GM19193 (cell line): ENCODE results near the gene PRM1.
A peak's percentile ranks its signal among the peaks of the same experiment; 100 is the strongest.

Experiments used
- POLR2A ChIP-seq: IDR thresholded peaks from 4 replicates; pipeline ENCODE4 v1.6.1; 2011; ENCODE audit not compliant: insufficient read depth, insufficient read length; ENCODE audit errors: extremely low read depth

The PRM1 gene

DNA sequence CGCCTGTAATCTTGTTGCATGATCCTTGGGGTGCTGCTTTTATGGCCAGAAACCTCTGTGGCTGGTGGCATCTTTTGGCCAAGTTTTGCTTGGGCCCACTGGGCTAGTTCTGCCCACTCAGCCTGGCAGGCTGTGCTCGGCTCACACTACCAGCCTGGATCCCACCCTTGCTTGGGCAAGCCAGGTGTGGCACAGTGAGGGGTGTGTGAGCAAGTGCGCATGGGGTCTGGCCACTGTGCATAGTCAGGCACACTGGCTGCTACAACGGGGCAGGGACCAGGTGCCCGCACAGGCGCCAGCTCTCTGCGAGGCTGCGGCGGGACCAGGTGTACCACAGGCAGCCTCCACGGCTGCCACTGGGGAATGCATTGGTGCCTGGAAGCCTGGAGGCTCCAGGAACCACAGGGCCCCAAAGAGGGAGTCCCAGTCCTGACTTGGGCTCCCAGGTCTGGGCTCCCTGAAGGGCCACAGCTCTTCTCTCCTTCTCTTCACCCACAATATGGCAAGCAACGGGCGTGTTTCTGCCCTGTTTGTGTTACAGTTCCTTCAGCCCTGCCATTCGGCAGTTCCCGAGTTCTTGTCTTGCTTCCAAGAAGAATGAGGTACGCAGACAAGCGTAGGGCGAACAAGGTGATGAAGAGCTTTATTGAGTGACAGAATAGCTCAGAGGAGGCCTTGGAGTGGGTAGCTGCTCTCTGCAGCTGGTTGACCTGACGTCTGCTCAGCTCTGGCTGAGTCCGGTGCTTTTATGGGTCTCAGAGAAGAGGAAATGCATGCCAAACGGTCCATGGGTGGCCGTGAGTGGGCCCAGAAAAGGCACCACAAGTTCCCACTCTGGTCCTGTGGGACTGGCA is 26.7 kb upstream of the PRM1 start:
- TF ChIP-seq POLR2A = no peak

DNA sequence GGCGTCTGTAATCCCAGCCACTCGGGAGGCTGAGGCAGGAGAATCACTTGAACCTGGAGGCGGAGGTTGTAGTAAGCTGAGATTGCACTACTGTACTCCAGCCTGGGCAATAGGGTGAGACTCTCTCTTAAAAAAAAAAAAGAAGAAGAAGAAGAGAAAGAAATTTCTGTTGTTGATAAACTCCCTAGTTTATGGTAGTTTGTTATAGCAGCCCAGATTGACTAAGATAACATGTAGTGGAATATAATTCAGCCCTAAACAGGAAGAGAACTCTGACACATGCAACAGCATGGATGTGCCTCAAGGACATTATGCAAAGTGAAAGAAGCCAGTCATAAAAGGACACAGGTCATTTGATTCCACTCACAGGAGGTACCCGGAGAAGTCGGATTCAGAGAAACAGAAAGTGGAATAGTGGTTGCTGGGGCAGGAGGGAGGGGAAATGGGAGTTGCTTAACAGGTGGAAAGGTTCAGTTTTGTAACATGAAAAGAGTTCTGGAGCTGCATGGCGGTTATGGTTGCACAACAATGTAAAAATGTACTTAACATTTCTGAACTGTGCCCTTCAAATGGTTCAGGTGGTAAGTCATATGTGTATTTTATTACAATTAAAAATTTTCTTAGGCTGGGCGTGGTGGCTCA is 26.0 kb upstream of the PRM1 start:
- no peak for TF ChIP-seq POLR2A

DNA sequence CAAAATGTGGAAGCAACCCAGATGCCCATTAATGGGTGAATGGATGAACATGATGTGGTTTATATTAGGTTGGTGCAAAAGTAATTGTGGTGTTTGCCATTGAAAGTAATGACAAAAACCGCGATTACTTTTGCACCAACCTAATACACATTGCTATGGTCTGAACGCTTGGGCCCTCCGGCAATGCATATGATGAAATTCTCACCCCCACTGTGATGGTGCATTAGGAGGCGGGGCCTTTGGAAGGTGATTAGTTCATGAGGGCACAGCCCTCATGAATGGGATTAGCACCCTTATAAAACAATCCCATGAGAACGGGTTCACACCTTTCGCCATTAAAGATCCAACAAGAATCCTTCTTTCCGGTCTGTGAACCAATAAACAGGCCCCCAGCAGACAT is 25.3 kb upstream of the PRM1 start:
- no peak for TF ChIP-seq POLR2A

DNA sequence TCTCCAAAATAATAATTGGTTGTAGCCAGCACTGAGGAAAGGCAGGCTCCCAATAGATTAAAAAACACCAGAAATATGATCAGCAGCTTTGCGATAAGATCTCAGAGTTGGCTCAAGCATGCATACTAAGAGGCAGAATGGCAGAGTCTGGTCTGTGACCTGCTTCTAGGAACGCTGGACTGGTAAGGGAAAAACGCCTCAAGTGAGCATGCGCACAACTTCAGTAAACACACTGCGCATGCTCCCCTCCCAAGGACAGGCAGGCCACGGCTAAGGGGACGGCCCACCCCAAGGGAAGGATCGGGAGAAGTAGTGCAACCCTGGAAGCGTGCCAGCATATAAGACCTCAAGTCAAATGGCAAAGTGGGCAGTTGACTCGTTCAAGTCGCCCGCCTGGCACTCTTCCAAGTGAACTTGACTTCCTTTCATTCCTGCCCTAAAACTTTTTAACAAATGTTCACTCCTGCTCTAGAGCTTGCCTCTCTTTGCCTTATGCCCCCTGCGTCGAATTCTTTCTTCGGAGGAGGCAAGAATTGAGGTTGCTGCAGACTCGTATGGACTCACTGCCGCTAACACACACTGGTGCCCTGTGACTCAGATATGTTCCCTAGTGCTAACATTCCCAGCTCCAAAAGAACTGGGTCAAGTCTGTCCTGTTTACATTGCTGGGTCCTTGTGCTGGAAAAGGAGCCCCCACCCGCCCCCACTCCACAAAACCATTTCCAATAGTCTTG is 22.4 kb upstream of the PRM1 start:
- no peak for TF ChIP-seq POLR2A

DNA sequence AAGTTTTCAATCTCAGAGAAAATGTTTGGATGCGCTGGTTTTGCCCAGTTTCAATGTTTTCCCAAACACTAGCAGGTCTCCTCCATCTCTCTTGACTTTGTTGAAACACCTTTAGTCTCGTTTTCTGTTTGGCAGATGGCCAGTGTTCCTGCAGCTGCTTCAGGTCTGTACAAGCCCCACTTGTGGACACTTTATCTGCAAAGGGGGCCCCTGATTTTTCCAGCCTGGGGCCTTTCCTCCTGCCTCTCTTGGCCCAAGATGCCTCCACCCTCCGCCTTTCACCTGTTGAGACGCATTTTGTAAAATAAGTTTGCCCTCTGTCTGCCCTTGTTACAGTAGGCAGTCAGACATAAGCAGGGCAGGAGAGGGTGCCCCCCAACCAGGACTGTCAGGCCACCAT is 21.8 kb upstream of the PRM1 start:
- TF ChIP-seq POLR2A = no peak

DNA sequence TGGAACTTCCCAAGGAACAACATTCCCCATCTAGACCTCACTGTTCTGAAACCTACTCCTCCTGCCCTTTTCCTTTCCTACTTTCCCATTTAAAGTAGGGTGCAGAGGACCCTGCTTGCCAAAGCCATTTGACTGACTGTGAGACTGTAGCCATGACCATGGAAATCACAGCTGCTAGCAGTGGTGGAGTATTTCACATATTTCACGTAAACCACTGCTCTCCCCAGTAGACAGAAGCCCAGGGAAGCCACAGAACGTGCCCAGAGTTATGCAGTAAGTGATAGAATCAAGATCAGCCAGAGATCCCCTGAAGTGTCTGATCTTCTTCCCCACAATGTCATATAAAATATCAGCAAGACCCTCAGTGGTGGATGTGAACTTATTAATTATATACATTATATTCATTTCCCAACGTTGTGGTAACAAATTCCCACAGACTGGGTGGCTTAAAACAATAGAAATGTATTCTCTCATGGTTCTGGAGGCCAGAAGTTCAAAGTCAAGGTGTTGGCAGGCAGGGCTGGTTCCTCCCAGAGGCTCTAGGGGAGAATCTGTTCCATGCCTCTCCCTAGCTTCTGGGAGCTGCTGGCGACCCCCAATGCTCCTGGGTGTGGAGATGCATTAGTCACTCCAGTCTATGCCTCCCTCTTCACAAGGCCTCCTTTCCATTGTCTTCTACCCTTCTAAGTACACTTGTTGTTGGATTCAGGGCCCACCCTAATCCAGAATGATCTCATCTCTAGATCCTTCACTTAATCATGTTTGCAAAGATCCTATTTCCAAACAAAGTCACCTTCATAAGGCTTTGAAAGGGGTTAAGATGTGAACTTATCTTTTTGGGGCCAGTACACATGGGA is 20.7 kb upstream of the PRM1 start:
- TF ChIP-seq POLR2A = no peak

DNA sequence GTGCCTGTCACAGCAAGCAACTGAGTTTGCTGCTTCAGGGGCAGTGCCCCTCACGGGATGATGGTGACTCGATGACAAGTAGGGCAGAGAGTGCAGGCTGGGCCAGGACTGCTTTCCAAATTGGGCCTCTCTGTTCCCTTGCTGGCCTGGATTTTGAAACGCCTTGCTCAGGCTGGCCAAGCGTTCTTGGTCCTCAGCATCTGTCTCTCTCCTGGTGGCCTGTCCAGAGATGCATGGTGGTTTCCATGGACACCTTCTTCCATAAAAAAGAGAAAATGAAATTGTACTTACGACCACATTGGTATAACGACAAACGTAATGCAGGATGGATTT is 19.4 kb upstream of the PRM1 start:
- no peak for TF ChIP-seq POLR2A

DNA sequence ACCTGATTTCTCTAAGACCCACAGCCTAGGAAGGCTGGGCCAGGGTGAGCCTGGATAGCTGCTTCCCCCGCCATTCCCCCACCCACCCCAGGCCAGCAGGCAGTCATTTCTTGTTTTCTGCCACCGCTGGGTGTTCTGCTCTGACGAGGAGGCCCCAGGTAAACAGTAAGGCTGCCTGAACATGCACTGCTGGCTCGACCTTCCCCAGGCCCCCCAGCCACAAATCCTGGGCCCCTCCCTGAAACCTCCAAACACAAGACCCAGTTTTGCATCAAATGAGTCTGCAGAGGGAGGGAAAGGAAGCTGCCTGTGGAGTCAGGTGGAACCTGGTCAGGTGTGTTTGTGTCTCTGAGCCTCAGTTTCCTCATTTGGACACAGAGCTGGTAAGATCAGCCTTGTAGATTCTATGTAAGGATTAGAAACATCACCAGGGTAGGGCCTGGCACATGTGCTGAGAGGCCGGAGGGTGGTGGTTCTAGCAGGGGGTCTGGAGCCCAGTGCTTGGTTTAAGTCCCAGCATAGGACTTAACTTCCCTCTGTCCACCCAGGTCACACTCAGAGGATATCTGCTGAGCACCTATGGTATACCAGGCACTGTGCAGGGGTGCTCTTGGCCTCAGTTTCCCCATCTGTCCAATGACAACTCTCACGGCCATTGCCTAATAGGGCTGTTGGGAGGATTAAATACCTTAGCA is 18.9 kb upstream of the PRM1 start:
- TF ChIP-seq POLR2A = no peak

DNA sequence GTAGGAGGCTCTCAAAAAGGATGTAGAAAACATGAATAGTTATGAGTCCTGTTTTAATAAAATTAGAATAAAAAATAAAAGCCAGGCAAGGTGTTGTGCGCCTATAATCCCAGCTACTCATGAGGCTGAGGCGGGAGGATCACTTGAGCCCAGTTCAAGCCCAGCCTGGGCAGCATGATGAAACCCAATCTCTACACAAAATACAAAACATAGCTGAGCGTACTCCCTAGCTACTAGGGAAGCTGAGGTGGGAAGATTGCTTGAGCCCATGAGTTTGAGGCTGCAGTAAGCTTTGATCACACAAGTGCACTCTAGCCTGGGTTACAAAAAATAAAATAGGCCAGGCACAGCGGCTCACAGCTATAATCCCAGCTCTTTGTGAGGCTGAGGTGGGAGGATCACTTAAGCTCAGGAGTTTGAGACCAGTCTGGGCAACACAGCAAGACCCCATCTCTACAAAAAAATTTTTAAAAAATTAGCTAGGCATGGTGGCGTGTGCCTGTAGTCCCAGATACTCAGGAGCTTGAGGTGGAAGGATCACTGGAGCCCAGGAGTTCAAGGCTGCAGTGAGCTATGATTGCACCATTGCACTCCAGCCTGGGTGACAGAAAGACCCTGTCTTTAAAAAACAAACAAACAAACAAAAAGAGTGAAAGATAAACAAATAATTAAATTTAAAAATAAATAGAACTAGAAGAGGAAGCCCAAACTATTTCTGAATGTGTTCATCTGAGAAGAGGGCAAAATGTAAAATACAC is 17.2 kb upstream of the PRM1 start:
- TF ChIP-seq POLR2A = no peak

DNA sequence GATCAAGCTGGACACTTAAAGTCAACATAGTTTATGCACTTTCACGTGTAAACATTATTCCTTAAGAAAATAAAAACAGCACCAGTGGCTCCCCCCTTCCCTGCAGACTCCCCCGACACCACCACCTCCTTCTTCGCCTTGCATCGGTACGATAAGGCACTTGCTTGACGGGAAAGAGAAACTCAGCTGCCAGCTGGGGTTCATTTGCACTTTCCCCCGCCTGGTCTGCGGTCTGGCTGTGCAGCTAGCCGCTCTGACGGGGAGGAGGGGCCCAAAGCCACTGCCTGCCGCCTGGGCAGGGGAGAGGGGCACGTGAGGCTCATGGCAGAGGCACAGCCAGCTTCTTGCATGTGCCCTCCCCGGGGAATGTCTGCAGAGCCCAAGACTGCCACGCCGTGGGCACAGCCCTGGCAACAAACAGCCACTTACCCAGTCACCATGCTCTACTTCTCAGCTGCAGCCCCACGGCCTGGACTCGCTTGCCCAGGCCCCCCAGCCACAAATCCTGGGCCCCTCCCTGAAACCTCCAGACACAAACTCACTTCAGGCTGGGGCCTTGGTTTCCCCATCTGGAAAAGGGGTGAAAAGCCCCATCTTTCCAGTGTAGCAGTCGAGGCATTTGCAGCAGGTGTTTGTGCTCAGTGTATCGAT is 16.5 kb upstream of the PRM1 start:
- peak; percentile 36 for TF ChIP-seq POLR2A

DNA sequence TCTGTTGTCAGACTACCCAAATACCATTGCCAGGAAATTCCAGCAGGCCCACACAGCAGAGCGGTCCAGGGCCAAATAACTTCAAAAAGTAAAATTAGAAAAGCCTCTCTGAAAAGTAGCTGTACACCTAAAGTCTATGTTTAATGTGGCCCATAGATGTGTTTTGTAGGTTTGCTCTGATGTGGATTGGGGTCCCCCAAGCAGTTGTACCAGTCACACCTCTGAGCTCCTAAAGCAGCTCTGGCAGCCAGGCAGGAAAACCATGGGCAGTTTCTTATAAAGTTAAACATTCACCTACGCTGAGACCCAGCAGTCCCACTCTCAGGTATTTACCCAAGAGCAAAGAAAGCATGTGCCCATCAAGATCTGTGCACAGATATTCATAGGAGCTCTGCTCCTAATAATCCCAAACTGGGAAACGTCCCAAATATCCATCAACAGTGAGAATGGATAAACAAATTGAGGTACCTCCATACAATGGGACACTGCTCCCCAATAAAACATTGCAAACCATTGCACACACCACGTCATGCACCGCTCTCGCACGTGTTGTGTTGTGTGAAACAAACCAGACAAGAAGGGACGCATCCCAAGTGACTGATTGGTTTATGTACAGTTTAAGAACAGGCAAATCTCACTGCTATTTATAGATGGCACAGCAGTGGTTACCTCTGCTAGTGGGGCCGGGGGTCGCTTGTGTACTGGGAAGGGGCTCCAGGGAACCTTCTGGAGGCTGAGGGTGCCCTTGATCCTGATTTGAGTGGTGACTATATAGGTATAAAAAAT is 15.8 kb upstream of the PRM1 start:
- TF ChIP-seq POLR2A = no peak

DNA sequence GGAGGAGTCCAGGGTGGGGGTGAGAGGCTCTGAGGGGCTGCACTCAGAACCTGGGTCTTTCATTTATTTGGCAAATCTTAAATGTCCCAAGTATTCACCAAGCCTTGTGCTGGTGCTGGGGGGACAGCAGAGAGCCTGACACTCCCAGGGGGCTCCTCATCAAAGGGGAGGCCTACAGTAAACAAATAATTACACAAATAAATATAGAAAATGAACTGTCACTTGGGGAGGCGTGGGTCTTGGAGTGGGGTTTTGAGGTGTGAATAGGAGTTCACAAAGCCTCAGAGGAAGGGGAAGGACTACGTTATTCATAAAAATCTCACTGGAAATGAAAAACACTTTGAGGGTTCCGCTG is 15.2 kb upstream of the PRM1 start:
- TF ChIP-seq POLR2A = no peak

DNA sequence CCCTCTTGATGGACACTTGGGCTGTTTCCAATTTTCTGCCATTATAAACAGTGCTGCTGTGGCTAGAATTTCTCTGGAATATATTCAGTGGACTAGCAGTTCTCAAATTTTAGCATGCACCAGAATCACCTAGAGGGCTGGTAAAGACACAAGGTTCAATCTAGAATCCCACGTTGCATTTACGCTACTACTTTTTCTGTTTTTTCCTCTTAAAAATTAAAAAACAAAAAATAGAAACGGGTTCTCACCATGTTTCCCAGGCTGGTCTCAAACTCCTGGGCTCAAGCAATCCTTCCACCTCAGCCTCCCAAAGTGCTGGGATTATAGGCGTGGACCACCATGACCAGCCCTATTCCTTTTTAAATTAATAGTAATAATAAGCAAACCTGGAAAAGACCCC is 14.5 kb upstream of the PRM1 start:
- no peak for TF ChIP-seq POLR2A

DNA sequence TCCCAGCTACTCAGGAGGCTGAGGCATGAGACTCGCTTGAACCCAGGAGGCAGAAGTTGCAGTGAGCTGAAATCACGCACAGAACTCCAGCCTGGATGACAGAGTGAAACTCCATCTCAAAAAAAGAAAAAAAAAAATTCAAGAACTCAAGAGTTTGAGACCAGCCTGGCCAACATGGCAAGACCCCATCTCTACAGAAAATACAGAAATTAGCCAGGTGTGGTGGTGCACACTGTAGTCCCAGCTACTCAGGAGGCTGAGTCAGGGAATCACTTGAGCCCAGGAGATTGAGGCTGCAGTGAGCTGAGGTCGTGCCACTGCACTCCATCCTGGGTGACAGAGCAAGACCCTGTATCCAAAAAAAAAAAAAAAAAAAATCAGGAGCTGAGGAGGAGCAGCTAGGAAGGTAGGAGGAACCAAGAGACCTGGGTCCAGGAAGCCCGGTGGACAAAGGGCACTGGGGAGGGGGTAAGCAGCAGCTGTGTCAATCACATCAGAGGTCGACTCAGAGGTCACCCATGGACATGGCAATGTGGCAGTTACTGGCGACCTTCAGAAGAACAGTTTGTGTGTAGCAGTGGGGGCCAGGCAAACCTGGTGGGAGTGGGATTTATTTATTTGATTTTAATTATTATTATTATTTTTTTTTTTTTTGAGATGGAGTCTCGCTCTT is 11.1 kb upstream of the PRM1 start:
- TF ChIP-seq POLR2A = no peak
